ENCODE data around the gene FXYD2. TPM values are rescaled to one million over a fixed set of nuclear protein-coding genes. Genes with fewer than 3 reads are reported as not detected.
A peak's percentile ranks its signal among the peaks of the same experiment; 100 is the strongest.

The FXYD2 gene
- total RNA-seq, 2 donors from 2014 or later, result 1.6 to 4.8 TPM

DNA sequence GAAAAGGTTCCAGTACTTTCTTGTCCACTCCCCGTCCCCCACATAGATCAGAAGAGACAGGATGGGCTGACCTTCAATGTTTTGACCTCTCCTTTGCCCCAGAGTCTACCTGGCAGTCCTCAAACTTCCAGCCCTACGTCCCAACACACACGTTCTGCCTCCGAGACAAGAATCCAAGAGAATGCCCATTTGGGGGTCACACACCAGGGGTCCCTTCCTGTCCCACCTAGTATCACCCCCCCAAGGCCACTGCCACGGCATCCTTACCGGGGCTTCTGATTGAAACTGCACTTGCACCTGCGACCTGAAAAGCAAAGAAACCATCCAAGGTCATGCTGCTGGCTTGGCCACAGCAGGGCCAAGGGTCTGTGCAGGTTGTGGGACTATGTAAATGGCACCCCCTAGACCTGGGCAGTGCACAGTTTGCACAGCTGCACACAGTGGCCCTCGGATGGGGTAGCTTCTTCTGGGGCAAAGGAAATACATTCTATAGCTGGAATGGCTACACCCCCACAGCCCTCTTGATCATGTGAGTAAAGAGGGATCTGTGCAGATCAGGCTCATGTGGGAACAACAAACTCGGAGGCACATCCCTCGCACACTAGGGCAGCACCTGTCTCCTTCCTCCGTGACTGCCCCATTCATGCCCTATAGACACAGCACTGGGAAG, 16.5 kb upstream of the FXYD2 start:
- DNase-seq (ENCODE audit: low spot score in 2 of 2) (peak in 1 of 2 donors; percentile 47), ATAC-seq (no peak)
- Mint-ChIP-seq H3K36me3 (no peaks in the 10 kb centered on the region), H3K9me3 (no peaks in the 10 kb centered on the region), H3K27ac (no peak overlapping the region)

DNA sequence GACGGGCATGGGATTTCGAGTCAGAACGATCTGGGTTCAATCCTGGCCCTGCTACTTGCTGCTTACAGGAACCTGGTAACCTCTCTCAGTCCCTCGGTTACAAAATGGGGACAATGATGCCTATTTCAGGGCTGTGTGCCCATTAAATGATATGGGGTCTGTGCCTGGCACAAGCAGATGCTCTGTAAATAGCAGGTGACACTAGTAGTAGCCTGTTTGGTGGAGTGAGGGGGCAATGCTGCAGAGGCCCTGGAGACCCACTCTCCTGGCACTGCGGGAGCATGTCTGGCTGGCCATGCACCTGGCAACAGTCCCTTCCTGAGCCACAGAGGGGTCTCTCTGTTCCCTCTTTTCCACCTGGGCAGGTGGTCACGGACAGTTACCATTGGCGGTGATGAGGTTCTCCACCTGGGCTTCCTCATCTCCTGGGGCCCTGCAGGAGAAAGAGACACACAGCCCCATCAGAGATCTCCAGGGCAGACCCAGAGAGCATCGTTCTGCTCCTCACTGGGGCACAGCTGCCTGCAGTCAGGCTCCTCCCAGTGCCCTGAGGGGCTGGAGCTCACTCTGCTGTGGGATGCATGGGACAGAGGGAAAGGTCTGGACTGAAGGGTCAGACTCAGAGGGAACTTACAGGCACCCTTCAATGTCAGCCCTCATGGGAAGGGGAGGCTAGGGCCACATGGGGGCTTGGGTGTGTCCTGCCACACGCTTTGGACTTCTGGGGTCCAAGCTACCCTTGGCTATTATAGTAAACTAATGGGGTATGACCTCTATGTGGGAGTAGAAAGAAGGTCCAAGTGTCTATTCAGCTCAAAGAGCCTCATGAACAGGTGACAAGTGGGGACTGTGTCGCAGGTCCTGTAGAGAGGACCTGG, 15.6 kb upstream of the FXYD2 start:
- ATAC-seq, result no peak

DNA sequence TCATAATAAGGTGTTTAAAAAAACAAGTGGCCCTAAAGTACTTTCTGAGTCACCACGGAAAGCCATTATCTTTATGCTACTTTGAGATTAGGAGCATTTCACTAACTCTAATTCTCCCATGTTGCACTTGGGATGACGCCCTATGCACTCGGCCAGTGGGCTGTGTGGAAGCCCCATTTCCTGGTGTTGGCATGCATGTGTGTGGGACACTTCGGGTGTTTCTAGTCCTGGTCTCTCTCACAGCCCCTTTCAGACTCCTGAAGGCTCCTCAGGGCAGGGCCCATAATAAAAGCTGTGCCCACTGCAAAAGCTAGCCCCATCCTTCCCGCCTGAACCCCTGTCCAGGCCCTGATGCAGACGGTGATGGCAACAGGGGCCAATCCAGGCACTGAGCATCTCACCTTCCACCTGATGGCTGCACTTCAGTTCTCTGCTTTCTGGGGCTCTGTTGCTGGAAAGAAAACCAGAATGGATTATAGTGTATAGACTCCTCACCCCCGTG, 14.9 kb upstream of the FXYD2 start:
- no peak for ATAC-seq
- no peak overlapping the region for H3K27ac Mint-ChIP-seq

More for the DNA sequence above, 15.6 kb upstream of the FXYD2 start:
- Mint-ChIP-seq H3K9me3 (no peaks in the 10 kb centered on the region), H3K27ac (no peak overlapping the region), H3K36me3 (no peaks in the 10 kb centered on the region)
- peak in 1 of 2 donors; percentile 47 for DNase-seq (ENCODE audit: low spot score in 2 of 2)

DNA sequence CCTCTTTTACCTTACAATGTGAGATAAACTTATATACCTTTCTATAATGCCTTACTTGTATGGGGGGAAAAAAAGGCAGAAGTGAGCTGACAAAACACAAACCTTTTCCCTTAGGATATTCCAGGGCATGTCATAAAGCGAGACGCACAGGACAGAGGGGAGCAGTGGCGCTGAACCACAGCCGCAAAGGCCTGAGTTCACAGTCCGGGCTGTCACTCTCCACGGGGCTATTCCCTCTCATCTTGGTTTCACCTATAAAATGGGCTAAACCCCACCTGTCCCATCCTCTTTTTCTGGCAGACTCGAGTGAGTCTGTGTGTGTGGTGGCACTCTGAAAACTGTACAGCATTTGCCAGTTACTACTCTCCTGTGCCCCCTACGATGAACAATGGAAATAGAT, 14.4 kb upstream of the FXYD2 start:
- H3K27ac Mint-ChIP-seq, result peak overlapping the region in 1 of 2 donors; percentile 43
- ATAC-seq, result no peak
- H3K9me3 Mint-ChIP-seq, result no peaks in the 10 kb centered on the region
- DNase-seq (ENCODE audit: low spot score in 2 of 2), result no peak
- H3K36me3 Mint-ChIP-seq, result no peaks in the 10 kb centered on the region

More for the DNA sequence above, 14.9 kb upstream of the FXYD2 start:
- H3K36me3 Mint-ChIP-seq, result no peaks in the 10 kb centered on the region
- H3K9me3 Mint-ChIP-seq, result no peaks in the 10 kb centered on the region
- DNase-seq (ENCODE audit: low spot score in 2 of 2), result peak in 1 of 2 donors; percentile 28

DNA sequence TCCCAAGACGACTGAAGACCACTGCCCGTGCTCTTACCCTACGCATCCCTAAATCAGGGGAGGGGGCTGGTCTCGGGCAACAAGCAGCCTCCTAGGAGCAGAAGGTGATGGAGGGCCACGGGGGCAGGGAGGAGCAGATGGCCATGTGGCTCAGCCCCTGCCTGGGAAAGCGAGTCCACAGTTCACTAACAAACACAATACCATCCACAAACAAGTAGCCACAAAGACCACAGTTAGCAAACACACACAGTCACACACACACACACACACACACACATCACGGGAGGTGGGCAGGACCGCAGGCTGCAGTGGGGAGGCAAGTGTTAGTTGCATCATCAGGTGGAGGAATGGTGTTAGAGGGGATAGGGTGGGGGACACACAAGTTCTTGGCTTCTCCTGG, 13.2 kb upstream of the FXYD2 start:
- peak overlapping the region; percentile 41 to 43 for H3K27ac Mint-ChIP-seq
- no peak for ATAC-seq
- H3K36me3 Mint-ChIP-seq, result no peaks in the 10 kb centered on the region
- DNase-seq (ENCODE audit: low spot score in 2 of 2), result peak in 1 of 2 donors; percentile 34
- H3K9me3 Mint-ChIP-seq, result no peaks in the 10 kb centered on the region

DNA sequence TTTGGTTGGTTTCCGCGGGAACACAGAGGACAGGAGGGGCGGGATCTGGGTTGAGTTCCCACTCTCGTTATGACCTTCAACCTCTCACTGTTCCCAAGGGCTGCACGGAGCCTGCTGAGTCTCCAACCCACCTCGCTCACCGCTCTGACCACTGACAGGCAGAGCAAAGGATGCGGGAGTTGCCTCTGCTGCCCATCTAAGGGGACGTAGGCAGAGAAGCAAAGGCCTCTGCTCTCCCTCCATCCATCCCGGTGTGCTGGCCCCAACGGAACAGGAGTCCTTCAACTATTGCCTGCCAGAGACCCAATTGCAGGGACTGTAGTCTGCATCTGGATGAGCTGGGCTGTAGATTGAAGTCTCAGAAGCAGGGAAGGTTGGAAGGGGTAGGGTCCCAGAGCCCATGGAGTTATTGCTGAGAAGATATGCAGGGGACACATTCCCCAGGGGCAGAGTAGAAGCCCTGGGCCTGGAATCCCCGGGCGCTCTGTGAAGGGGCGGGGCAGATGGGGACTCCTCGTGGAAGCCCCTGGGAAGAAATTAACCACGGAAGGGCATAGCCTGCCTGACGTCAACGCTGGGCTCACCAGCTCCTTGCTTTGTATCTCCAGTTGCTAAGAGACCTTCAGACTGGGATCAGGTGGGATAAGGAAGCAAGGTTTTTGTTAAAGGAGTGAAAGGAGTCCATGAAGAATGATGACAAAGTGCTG, 12.7 kb upstream of the FXYD2 start:
- Mint-ChIP-seq H3K27ac (peak overlapping the region in 1 of 2 donors; percentile 43), H3K36me3 (no peaks in the 10 kb centered on the region), H3K9me3 (no peaks in the 10 kb centered on the region)
- ATAC-seq (no peak), DNase-seq (ENCODE audit: low spot score in 2 of 2) (peak in 1 of 2 donors; percentile 37)

DNA sequence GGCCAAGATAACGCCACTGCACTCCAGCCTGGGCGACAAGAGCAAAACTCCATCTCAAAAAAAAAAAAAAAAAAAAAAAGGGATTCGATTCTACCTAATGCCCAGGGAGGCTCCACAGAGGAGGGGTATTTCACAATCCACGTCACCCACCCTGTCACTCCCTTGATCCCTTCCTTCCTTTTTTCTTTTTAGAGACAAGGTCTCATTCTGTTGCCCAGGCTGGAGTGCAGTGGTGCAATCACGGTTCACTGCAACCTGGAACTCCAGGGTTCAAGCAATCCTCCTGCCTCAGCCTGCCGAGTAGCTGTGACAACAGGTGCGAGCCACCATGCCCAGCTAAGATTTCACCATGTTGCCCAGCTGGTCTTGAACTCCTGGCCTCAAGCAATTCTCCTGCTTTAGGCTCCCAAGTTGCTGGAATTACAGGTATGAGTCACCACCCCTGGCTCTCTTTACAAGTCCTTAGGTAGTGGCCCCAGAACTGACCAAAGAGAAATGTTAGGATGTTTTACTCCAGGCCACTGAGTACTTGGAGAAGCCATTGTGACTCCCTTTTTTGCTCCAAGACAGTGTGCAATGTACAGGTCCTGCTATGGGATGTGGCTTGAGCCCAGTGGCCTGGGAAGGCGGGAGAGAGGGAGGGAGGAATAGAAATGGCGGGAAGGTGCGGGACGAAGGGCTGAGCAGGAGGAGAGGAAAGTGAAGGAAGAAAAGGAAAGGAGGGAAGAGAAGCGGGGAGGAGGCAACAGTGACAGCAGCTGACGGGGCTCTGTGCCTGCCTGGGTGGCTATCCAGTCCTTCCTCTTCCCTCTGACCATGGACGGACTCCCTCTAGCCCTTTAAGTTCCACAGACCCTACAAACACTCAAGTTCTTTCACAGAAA, 11.8 kb upstream of the FXYD2 start:
- no peak for ATAC-seq
- no peaks in the 10 kb centered on the region for H3K36me3 Mint-ChIP-seq
- H3K27ac Mint-ChIP-seq, result no peak overlapping the region
- DNase-seq (ENCODE audit: low spot score in 2 of 2), result peak in 1 of 2 donors; percentile 21
- H3K9me3 Mint-ChIP-seq, result no peaks in the 10 kb centered on the region

DNA sequence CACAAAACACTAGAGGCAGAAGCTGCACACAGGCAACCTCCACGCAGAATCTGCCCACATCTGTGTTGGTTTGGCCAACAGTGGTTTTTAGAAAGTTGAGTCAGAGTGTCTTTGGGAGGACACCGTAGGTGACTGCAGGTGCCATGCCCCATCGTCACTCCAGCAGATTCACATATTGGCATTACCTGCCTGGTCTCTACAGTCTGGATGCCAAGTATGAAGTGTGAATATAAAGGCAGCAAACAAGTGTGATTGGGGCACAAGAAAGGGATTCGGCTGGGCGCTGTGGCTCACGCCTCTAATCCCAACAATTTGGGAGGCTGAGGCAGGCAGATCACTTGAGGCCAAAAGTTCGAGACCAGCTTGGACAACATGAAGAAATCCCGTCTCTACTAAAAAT, 11.0 kb upstream of the FXYD2 start:
- ATAC-seq, result no peak

DNA sequence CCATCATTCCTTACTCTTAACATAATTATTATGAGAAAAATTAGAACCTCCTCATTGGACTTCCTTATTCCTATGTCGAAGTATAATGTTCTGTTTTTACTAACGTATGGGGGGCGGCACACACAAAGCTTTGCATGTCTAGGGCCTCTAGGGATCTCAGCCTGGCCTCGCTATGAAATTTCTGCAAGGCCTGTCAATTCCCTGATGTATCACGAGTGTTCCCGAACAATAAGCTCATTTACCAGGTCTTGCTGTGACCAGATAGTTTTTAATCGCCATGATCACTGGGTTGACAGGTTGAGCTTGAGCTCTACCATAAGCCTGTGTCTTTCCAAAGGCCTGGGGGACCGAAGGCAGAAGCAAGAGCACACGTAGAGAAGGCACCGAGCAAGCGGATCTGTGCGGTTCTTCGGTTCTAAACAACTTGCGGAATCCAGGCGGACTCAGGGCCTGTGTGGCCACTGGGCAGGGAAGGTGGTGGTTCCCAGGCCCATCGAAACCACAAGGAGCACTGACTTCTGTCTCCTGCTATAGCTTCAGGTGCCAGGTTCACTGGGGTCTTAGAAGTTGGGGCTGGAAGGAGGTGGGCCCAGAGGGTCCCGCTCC, 10.4 kb upstream of the FXYD2 start:
- Mint-ChIP-seq H3K36me3 (no peaks in the 10 kb centered on the region), H3K27ac (no peak overlapping the region), H3K9me3 (no peaks in the 10 kb centered on the region)
- no peak for DNase-seq (ENCODE audit: low spot score in 2 of 2)
- ATAC-seq, result no peak

More for the DNA sequence above, 11.0 kb upstream of the FXYD2 start:
- Mint-ChIP-seq H3K9me3 (no peaks in the 10 kb centered on the region), H3K36me3 (no peaks in the 10 kb centered on the region), H3K27ac (no peak overlapping the region)
- DNase-seq (ENCODE audit: low spot score in 2 of 2), result peak in 1 of 2 donors; percentile 13

DNA sequence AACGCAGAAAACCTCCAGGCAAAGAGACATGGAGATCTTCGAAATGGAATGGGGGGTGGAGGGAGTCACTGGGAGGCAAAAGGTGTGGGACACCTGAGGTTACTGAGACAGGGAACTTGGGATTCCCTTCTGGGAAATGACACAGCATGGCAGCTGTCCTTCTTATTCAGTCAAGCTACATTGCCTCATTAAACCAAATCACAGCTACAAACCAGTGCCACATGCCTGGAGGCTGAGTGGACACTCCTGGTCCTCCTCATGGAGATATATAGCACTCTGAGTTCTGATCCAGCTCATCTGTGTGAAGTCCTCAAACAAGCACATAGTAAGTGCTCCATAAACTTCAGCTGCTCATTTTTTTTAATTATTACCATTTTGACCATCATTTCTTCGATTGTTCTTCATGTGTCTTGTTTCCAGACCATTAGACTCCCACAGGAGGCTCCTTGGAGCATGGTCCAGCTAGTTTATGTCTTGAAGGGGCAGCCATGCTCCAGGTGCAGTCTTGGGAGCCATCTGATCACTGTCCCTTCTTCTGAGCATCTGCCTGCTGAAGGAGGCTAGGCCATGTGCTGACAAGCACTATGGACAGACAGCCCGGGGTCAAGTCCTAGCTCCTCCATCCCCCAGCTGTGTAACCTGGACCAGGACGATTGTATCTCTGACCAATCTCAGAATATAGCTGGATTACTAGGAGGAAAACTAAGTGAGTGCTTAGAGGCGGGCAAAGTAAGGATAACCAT, 9.7 kb upstream of the FXYD2 start:
- ATAC-seq (no peak), DNase-seq (ENCODE audit: low spot score in 2 of 2) (peak in 1 of 2 donors; percentile 23)
- H3K27ac Mint-ChIP-seq, result peak overlapping the region in 1 of 2 donors; percentile 40
- no peaks in the 10 kb centered on the region for H3K36me3 Mint-ChIP-seq
- no peaks in the 10 kb centered on the region for H3K9me3 Mint-ChIP-seq

DNA sequence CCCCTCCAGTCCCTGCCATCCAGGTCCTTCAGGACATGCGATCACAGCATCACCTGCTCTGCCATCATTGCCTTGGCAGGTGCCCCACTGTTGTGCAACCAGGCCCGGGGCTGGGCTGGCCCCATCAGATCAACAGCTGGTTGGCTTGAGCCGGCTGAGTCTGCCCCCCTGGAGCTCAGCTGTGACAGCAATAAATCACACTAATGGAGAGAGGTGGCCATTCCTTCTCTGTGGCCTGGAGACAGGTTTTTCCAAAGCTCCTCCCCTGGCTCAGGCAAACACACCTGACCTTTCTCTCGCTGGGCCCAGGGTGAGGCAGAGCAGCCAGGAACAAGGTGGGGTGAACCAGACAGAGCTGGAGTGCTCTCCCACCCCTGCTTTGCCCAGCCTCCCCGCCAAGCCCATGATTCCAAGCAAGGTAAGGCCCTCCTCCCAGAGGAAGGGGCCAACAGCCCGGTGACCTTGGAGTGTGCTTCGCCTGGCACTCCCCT, 8.9 kb upstream of the FXYD2 start:
- DNase-seq (ENCODE audit: low spot score in 2 of 2) (no peak), ATAC-seq (no peak)
- Mint-ChIP-seq H3K27ac (peak overlapping the region; percentile 1 to 40), H3K9me3 (no peaks in the 10 kb centered on the region), H3K36me3 (no peaks in the 10 kb centered on the region)

DNA sequence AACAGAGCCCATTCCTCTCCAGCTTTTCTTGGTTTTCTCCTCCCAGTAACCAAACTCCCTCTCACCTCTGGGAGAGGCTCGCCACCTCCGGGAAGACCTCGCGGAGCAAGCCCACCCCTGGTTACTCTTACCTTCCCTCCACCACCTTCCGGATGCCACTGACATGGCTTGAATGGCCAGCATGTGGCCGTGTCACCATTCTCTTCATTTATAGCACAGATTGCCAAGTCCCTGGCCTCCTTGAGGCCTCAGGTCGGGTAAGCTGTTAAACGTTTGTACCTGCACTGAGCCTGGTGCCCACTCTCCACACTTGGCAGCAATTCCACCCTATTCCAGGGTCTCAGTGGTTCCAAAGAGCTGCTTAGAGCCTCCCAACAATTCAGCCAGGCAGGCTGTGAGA, 8.0 kb upstream of the FXYD2 start:
- Mint-ChIP-seq H3K36me3 (no peaks in the 10 kb centered on the region), H3K27ac (peak overlapping the region in 1 of 2 donors; percentile 1), H3K9me3 (no peaks in the 10 kb centered on the region)
- peak in 1 of 2 donors; percentile 45 for DNase-seq (ENCODE audit: low spot score in 2 of 2)
- ATAC-seq, result no peak

DNA sequence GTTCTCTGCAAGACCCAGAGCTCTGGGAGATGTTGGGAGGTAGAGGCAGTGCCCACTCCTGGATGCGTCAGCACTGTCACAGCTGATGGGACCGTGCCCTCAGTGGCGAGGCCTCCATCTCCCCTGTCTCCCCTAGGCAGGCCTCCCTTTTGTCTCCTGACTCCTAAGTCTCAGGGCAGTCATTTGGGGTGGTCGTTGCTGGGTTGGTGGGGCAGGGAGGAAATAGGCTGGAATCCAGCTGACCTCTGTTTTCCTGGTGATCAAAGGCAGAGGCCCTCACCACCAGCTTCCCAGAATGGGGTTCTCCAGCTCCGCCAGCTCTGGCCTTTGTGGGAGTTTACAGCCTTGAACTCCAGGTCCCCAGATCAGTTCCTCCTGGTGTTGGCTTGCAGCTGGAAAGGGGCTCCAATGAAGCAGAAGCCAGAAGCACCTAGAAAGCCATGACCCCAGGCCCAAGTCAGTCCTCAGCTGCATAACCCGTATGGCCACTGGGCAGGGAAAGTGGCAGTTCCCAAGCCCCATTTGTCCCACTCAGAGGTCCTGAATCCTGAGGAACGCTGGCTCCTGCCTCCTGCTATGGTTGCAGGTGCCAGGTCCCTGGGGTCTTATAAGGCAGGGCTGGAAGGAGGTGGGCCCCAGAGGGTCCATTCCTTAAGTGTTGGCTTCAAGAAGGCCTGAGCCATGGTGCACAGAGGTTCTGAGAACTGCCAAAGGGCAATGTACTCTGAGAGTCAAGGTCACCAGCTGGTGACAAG, 7.3 kb upstream of the FXYD2 start:
- Mint-ChIP-seq H3K27ac (peak overlapping the region in 1 of 2 donors; percentile 71), H3K36me3 (no peaks in the 10 kb centered on the region), H3K9me3 (no peaks in the 10 kb centered on the region)
- DNase-seq (ENCODE audit: low spot score in 2 of 2) (peak in 1 of 2 donors; percentile 47), ATAC-seq (no peak)

DNA sequence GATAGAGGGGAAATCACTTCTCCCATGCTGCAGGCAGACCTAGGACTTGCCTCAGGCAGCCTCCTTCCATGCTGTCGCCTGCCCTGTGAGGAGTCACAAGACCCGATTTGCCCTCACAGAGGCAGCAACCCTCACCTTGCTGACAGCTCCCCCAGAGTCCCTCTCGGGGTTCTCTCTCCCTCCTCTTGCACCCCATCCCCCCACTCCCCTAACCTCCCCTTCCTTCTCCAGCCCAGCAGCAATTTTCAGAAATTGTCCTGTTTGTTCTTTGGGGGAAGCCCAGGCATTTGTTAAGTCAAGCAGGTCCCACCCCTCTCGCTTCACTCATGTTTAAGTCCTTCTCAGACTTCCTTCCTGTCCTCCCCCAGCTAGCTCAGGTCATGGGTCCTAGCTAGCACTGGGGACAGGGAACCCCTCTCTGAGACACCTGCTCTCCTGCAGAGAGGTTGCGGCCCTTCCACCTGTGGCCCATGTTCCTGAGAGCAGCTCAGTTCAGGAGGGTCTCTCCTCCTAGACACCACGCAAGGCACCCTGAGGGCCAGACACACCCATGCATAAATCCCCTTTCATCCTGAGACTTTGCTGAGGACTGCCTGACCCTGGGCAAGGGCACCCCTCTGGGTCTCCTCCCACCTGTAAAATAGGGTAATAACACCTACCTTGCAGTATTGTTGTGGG, 6.3 kb upstream of the FXYD2 start:
- H3K27ac Mint-ChIP-seq, result peak overlapping the region; percentile 71 to 81
- ATAC-seq (no peak), DNase-seq (ENCODE audit: low spot score in 2 of 2) (peak in 1 of 2 donors; percentile 52)
- no peaks in the 10 kb centered on the region for H3K9me3 Mint-ChIP-seq
- no peaks in the 10 kb centered on the region for H3K36me3 Mint-ChIP-seq

Measured in activated naive CD4-positive, alpha-beta T cell treated with anti-CD3 and anti-CD28 coated beads, Interleukin-2, amount 50 U/mL, for 72 hours (primary cell).